ENCODE results near the gene SLC9B2.

GRCh38 chr4:103075894-103076746, 441 bp downstream of the SLC9B2 start:
- no peak for TF ChIP-seq GATA3 (IDR thresholded peaks at IDR 0.05; ENCODE audit: low read depth, low read length)
- peak; percentile 23; the same call in 1 of the 2 replicates for TF ChIP-seq GATA2 (IDR thresholded peaks at IDR 0.05; ENCODE audit: low read depth, low read length)
